DND-41 (cell line): ENCODE measurements around the gene CREB1.

Experiments used
- CTCF ChIP-seq: IDR thresholded peaks from 2 replicates; pipeline ENCODE4 v1.5.1; 2012; ENCODE audit warnings: borderline replicate concordance, low read length, moderate library complexity, mild to moderate bottlenecking; ENCODE audit not compliant: poor library complexity, severe bottlenecking; ENCODE audit errors: extremely low read depth
- EZH2 ChIP-seq: IDR thresholded peaks from 3 replicates; pipeline ENCODE4 v1.6.1; 2012; ENCODE audit warnings: borderline replicate concordance, low read depth, mild to moderate bottlenecking, moderate library complexity, low read length, inconsistent platforms; ENCODE audit not compliant: severe bottlenecking

GRCh38 chr2:207614824-207615223, 85.1 kb downstream of the CREB1 start:
- TF ChIP-seq EZH2, result no peak
- TF ChIP-seq CTCF, result no peak
